NK-92 treated with Interleukin-12 subunit alpha and Interleukin-12 subunit beta, amount 100 ng/mL, for 24 hours (cell line): ENCODE results near the gene SLCO4A1.

Experiments used
- DNase-seq: peaks from one replicate; lab custom pipeline; 2025; lab: John Stamatoyannopoulos, UW

SLCO4A1 gene

DNA sequence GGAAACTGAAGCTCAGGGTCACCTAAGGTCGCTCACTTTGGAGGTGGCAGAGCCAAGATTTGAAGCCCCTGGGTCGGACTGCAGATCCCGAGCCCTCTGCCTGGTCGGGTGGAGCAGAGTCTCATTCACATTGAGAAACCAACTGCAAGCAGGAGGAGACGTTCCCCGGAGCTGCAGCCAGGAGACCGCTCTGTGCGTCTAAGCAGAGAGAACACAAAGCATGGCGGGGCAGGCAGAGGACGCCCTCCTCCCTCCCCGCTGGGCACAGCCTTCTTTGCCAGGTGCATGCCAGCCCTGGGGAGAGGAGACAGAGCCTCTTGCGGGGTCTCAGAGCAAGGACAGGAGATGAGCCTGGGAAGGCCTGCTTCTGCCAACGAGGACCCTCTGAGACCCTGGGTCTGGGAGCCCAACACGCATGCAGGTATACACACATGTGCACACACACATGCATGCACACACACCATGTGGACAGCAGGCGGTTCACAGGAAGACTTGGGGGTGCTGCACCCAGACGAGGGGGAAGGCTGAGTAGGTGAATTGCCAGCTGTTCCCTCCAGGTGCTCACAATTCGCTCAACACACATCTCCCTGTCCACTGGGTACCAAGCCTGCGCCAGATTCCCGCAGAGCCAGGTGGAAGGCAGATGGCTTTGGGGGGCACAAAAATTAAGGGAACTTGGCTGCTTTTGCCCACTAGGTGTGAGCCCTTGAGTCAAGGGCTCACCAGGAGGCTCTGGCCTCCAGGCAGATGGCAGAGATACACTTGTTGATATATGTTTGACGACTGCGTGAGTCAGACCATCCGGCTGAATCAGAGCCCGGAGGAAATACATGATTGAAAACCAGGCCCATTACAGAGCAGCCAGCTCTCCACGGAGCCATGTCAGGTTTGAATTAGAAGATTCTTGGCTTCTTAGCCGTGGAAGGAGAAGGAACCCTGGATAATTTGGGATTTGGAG lies 60.9 kb downstream of the SLCO4A1 start:
- no peak for DNase-seq

DNA sequence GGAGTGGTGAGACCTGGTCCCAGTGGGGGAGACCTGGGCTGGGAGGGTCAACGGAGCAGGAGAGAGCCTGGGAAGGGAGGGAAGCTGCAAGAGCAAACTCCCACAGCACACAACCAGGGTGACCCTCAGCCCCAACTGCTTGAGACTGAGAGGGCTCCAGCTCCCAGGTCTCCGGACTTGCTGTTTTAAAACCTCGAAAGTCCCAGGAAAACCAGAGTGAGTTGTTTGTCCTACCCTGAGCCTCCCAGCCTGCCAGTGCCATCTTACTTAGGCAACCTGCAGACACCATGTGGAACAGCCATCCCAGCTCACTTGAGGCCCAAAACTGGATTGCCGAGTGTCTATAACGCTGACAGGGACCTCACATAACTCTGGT lies 61.5 kb downstream of the SLCO4A1 start:
- DNase-seq, result no peak

- DNase-seq, result no peak
Observed at GRCh38 chr20:62704341-62704948, 62.1 kb downstream of the SLCO4A1 start.

DNA sequence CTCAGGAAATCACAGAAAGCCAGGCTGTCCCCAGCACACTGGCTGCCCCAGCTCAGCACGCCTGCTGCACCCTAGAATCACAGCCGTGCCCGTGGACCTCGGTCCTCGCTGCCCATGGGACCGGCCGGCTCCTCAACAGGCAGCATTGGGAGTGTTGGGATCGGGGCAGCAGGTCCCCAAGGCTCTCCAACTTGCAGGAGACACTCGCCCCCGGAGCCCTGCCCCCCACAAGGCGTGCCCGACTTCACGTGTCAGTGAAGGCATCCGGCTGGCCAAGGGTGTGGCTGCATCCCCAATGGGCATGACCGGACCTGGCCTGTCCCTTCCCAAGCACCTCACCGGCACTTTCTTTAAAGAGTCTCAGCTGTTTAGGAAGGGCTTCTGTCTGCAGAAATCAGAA lies 63.3 kb downstream of the SLCO4A1 start:
- DNase-seq, result no peak

GRCh38 chr20:62706344-62706743 lies 64.0 kb downstream of the SLCO4A1 start:
- no peak for DNase-seq

GRCh38 chr20:62706857-62707256 lies 64.6 kb downstream of the SLCO4A1 start:
- DNase-seq, result no peak

DNA sequence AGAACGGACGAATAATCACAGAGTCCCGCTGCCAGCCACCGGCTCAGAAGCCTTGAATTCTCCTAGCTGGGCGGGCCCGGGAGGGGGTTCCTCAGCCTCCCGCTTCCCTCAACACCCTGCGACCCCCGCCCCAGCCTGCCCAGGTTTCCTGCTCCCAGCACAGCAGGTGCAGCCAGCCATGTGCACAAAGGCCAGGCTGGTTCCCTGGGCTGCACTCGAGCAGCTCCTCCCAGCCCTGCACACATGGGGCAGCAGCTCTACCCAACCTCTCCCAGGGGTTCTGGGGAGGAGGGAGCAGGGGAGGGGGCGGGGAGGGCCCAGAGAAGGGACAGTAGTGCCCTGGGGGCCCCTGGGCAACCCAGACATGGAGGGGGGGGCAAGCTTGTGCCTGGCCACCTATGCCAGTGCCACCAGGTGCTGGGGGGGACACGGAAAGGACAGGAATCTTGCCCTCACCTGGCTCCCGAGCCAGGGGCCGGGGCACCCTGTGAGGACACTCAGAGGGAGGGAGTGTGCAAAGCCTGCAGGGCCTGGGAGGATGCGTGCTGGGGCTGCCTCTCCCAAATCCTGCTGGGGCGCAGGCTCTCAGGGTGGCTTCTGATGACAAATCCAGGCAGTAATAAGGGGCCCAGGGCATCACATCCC lies 65.1 kb downstream of the SLCO4A1 start:
- no peak for DNase-seq

- no peak for DNase-seq
Observed at GRCh38 chr20:62707921-62708521, 65.7 kb downstream of the SLCO4A1 start.

DNA sequence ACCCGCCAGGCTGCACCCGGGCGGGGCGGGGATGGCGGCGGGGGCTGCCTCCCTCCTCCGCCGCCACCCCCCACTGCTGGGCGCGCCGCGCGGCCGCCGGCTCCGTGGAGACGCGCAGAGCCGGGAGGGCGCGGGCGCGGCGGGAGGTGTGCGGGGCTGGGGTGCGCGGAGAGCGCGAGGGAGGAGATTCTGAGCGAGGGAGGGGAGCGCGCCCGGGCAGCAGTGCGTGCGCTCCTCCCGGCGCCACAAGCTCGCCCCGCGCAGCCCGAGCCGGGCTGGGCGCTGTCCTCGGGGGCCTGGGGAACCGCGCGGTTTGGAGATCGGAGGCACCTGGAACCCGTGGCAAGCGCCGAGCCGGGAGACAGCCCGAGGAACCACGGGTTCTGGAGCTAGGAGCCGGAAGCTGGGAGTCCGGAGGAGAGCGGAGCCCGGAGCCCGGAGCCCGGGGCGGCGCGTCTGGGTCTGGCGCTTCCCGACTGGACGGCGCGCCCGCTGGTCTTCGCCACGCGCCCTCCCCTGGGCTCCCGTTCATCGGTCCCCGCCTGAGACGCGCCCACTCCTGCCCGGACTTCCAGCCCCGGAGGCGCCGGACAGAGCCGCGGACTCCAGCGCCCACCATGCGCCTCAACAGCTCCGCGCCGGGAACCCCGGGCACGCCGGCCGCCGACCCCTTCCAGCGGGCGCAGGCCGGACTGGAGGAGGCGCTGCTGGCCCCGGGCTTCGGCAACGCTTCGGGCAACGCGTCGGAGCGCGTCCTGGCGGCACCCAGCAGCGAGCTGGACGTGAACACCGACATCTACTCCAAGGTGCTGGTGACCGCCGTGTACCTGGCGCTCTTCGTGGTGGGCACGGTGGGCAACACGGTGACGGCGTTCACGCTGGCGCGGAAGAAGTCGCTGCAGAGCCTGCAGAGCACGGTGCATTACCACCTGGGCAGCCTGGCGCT lies 66.6 kb downstream of the SLCO4A1 start, which contains the start of gene NTSR1:
TSS of gene NTSR1 (plus strand) at position 246 of the 946 bp plus-strand sequence. CDS start at position 618, 372 bp downstream.
- DNase-seq, result no peak

GRCh38 chr20:62709537-62709905 lies 67.2 kb downstream of the SLCO4A1 start:
- no peak for DNase-seq

- DNase-seq, result no peak
Observed at GRCh38 chr20:62710221-62710885, 68.0 kb downstream of the SLCO4A1 start.

DNA sequence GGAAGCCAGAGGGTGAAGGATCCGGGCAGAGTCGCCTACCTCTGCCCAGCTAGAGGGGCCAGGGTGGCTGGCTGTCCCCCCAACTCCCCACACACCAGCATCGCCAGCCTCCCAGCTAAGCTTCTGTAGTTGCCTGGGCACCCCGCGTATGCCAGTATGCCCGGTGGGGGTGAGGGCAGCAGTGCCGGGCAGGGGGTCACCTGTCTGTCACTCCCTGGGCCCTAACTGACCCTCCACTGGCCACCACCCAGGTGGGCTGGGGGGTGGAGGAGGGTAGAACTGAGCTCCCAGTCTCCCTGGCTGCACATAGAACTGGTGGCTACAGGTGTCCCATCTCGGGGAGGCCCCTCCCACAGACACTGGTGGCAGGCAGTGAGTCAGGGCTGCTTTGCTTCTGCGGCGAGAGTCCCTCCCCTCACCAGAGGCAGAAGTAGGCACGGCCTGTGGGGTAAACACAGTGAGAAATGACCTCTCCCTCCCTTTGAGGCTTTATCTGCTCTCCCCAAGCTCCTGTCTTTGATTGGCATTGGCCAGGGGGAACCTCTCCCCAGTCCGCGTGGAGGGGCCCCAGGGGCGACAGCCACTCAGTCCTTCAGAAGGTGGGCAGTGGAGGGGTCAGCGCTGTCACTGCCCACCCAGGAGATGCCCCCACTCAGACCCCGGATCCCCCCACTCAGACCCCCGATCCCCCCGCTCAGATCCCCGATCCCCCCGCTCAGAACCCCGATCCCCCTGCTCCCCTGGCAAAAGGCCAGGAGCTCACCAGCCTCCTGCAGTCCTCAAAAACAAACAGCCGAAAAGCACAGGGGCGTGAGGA lies 68.8 kb downstream of the SLCO4A1 start:
- no peak for DNase-seq

GRCh38 chr20:62711703-62712101 lies 69.4 kb downstream of the SLCO4A1 start:
- DNase-seq, result no peak

GRCh38 chr20:62712606-62713005 lies 70.3 kb downstream of the SLCO4A1 start:
- no peak for DNase-seq

- DNase-seq, result no peak
Observed at GRCh38 chr20:62714006-62714405, 71.7 kb downstream of the SLCO4A1 start.

DNA sequence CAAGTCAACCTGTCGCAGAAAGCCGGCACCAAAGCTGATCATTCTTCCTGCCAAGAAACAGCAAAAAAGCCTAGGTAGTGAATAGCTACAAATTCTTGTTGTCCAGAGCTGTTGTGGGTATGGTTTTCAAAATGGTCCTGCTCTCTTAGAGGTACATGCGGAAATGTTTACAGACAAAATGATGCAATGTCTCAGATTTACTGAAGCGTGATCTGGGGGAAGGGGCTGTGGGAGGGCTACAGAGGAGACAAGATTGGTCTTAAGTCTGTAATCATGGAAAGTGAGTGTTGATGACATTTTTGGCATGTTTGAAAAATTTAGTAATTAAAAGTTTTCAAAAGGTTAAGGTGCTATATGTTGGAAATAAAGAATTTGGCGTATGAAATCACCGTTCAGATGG lies 72.5 kb downstream of the SLCO4A1 start:
- DNase-seq, result no peak

GRCh38 chr20:62715201-62715600 lies 72.9 kb downstream of the SLCO4A1 start:
- DNase-seq, result no peak

DNA sequence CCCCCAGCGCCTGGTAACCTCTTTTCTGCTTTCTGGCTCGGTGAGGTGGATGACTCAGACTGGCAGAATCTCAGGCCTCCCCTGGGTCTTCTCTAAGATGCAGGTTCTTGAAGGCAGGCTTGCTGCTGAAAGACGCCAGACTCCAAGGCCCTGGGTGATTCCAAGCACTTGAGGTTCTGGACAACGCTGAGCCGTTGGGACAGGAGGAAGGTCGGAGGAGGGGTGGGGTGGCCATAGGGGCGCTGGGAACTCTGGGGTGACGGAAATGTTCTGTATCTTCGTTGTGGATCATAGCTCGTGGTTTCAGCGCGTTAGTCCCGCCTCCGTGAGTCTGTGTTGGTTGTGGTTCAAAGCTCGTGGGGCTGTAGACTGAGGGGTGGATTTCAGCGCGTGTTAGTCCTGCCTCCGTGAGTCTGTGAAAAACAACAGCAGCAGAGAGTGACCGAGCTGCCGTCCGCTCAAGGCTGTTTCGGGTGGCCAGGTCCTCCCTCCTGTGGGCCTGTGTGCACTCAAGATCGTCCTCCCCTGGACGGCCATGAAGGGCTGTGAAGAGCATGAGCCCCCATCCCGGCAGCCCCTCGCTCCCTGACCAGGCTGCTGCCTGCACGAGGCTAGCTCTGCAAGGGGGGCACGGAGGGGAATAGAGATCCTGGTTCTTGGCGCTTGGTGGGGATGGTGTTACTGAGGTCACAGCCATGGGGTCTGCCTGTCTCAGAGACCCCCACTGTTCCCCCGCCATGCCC lies 74.1 kb downstream of the SLCO4A1 start:
- no peak for DNase-seq

GRCh38 chr20:62716941-62717310 lies 74.6 kb downstream of the SLCO4A1 start:
- DNase-seq, result no peak
